ENCODE measurements around the gene EHF.

The EHF gene

GRCh38 chr11:34618406-34618805 is 2.5 kb upstream of the EHF start:
- no peak overlapping the region for H3K27ac ChIP-seq (ENCODE audit: low read depth, low read length)
- H3K4me3 ChIP-seq (ENCODE audit: low read length): no peak overlapping the region
- no peaks in the 10 kb centered on the region for H3K4me1 ChIP-seq (ENCODE audit: control insufficient read depth, insufficient read depth, low read length)

GRCh38 chr11:34619062-34619516 is 1.8 kb upstream of the EHF start:
- Histone ChIP-seq H3K4me3 (ENCODE audit: low read length) (no peak overlapping the region), H3K4me1 (ENCODE audit: control insufficient read depth, insufficient read depth, low read length) (no peaks in the 10 kb centered on the region), H3K9ac (ENCODE audit: low read length) (no peak overlapping the region), H3K27me3 (ENCODE audit: control insufficient read depth, insufficient read depth, low read length) (no peaks in the 10 kb centered on the region), H3K27ac (ENCODE audit: low read depth, low read length) (no peak overlapping the region), H3K36me3 (ENCODE audit: control insufficient read depth, insufficient read depth, low read length) (no peaks in the 10 kb centered on the region)

More at GRCh38 chr11:34618406-34618805, 2.5 kb upstream of the EHF start:
- Histone ChIP-seq H3K9ac (ENCODE audit: low read length) (no peak overlapping the region), H3K36me3 (ENCODE audit: control insufficient read depth, insufficient read depth, low read length) (no peaks in the 10 kb centered on the region), H3K27me3 (ENCODE audit: control insufficient read depth, insufficient read depth, low read length) (no peaks in the 10 kb centered on the region)

GRCh38 chr11:34620202-34620601 is 691 bp upstream of the EHF start:
- H3K4me3 ChIP-seq (ENCODE audit: low read length): peak overlapping the region; percentile 19
- no peak overlapping the region for H3K9ac ChIP-seq (ENCODE audit: low read length)
- no peaks in the 10 kb centered on the region for H3K36me3 ChIP-seq (ENCODE audit: control insufficient read depth, insufficient read depth, low read length)
- no peak overlapping the region for H3K27ac ChIP-seq (ENCODE audit: low read depth, low read length)
- no peaks in the 10 kb centered on the region for H3K4me1 ChIP-seq (ENCODE audit: control insufficient read depth, insufficient read depth, low read length)
- H3K27me3 ChIP-seq (ENCODE audit: control insufficient read depth, insufficient read depth, low read length): no peaks in the 10 kb centered on the region

- Histone ChIP-seq H3K4me3 (ENCODE audit: low read length) (peak overlapping the region; percentile 58), H3K27ac (ENCODE audit: low read depth, low read length) (no peak overlapping the region), H3K4me1 (ENCODE audit: control insufficient read depth, insufficient read depth, low read length) (no peaks in the 10 kb centered on the region), H3K36me3 (ENCODE audit: control insufficient read depth, insufficient read depth, low read length) (no peaks in the 10 kb centered on the region), H3K9ac (ENCODE audit: low read length) (peak overlapping the region; percentile 38), H3K27me3 (ENCODE audit: control insufficient read depth, insufficient read depth, low read length) (no peaks in the 10 kb centered on the region)
Measured at GRCh38 chr11:34621876-34622275, 983 bp downstream of the EHF start.

GRCh38 chr11:34623463-34623862 is 2.6 kb downstream of the EHF start:
- Histone ChIP-seq H3K9ac (ENCODE audit: low read length) (no peak overlapping the region), H3K36me3 (ENCODE audit: control insufficient read depth, insufficient read depth, low read length) (no peaks in the 10 kb centered on the region), H3K4me1 (ENCODE audit: control insufficient read depth, insufficient read depth, low read length) (no peaks in the 10 kb centered on the region), H3K4me3 (ENCODE audit: low read length) (peak overlapping the region; percentile 58), H3K27ac (ENCODE audit: low read depth, low read length) (no peak overlapping the region), H3K27me3 (ENCODE audit: control insufficient read depth, insufficient read depth, low read length) (no peaks in the 10 kb centered on the region)

GRCh38 chr11:34624069-34624468 is 3.2 kb downstream of the EHF start:
- H3K4me3 ChIP-seq (ENCODE audit: low read length): peak overlapping the region; percentile 25
- H3K4me1 ChIP-seq (ENCODE audit: control insufficient read depth, insufficient read depth, low read length): no peaks in the 10 kb centered on the region
- no peaks in the 10 kb centered on the region for H3K27me3 ChIP-seq (ENCODE audit: control insufficient read depth, insufficient read depth, low read length)
- H3K36me3 ChIP-seq (ENCODE audit: control insufficient read depth, insufficient read depth, low read length): no peaks in the 10 kb centered on the region
- no peak overlapping the region for H3K9ac ChIP-seq (ENCODE audit: low read length)
- H3K27ac ChIP-seq (ENCODE audit: low read depth, low read length): no peak overlapping the region

- H3K4me3 ChIP-seq (ENCODE audit: low read length): peak overlapping the region; percentile 14
- H3K4me1 ChIP-seq (ENCODE audit: control insufficient read depth, insufficient read depth, low read length): no peaks in the 10 kb centered on the region
- H3K27me3 ChIP-seq (ENCODE audit: control insufficient read depth, insufficient read depth, low read length): no peaks in the 10 kb centered on the region
Measured at GRCh38 chr11:34625576-34625975, 4.7 kb downstream of the EHF start.

GRCh38 chr11:34626393-34626792 is 5.5 kb downstream of the EHF start:
- no peaks in the 10 kb centered on the region for H3K4me1 ChIP-seq (ENCODE audit: control insufficient read depth, insufficient read depth, low read length)
- no peaks in the 10 kb centered on the region for H3K36me3 ChIP-seq (ENCODE audit: control insufficient read depth, insufficient read depth, low read length)
- H3K27me3 ChIP-seq (ENCODE audit: control insufficient read depth, insufficient read depth, low read length): no peaks in the 10 kb centered on the region
- no peak overlapping the region for H3K4me3 ChIP-seq (ENCODE audit: low read length)
- H3K9ac ChIP-seq (ENCODE audit: low read length): no peak overlapping the region
- no peak overlapping the region for H3K27ac ChIP-seq (ENCODE audit: low read depth, low read length)

More at GRCh38 chr11:34625576-34625975, 4.7 kb downstream of the EHF start:
- no peaks in the 10 kb centered on the region for H3K36me3 ChIP-seq (ENCODE audit: control insufficient read depth, insufficient read depth, low read length)
- H3K9ac ChIP-seq (ENCODE audit: low read length): no peak overlapping the region
- no peak overlapping the region for H3K27ac ChIP-seq (ENCODE audit: low read depth, low read length)

- Histone ChIP-seq H3K4me1 (ENCODE audit: control insufficient read depth, insufficient read depth, low read length) (no peaks in the 10 kb centered on the region), H3K36me3 (ENCODE audit: control insufficient read depth, insufficient read depth, low read length) (no peaks in the 10 kb centered on the region), H3K4me3 (ENCODE audit: low read length) (no peak overlapping the region), H3K9ac (ENCODE audit: low read length) (no peak overlapping the region), H3K27ac (ENCODE audit: low read depth, low read length) (no peak overlapping the region), H3K27me3 (ENCODE audit: control insufficient read depth, insufficient read depth, low read length) (no peaks in the 10 kb centered on the region)
Measured at GRCh38 chr11:34627197-34627596, 6.3 kb downstream of the EHF start.

GRCh38 chr11:34629711-34630110 is 8.8 kb downstream of the EHF start:
- Histone ChIP-seq H3K4me3 (ENCODE audit: low read length) (no peak overlapping the region), H3K36me3 (ENCODE audit: control insufficient read depth, insufficient read depth, low read length) (no peaks in the 10 kb centered on the region), H3K4me1 (ENCODE audit: control insufficient read depth, insufficient read depth, low read length) (no peaks in the 10 kb centered on the region), H3K27me3 (ENCODE audit: control insufficient read depth, insufficient read depth, low read length) (no peaks in the 10 kb centered on the region), H3K27ac (ENCODE audit: low read depth, low read length) (no peak overlapping the region), H3K9ac (ENCODE audit: low read length) (no peak overlapping the region)

- Histone ChIP-seq H3K27me3 (ENCODE audit: control insufficient read depth, insufficient read depth, low read length) (no peaks in the 10 kb centered on the region), H3K4me1 (ENCODE audit: control insufficient read depth, insufficient read depth, low read length) (no peaks in the 10 kb centered on the region), H3K36me3 (ENCODE audit: control insufficient read depth, insufficient read depth, low read length) (no peaks in the 10 kb centered on the region), H3K9ac (ENCODE audit: low read length) (no peak overlapping the region), H3K4me3 (ENCODE audit: low read length) (no peak overlapping the region), H3K27ac (ENCODE audit: low read depth, low read length) (no peak overlapping the region)
Measured at GRCh38 chr11:34630544-34630943, 9.7 kb downstream of the EHF start.

- Histone ChIP-seq H3K4me1 (ENCODE audit: control insufficient read depth, insufficient read depth, low read length) (no peaks in the 10 kb centered on the region), H3K4me3 (ENCODE audit: low read length) (no peak overlapping the region), H3K27me3 (ENCODE audit: control insufficient read depth, insufficient read depth, low read length) (no peaks in the 10 kb centered on the region), H3K9ac (ENCODE audit: low read length) (no peak overlapping the region), H3K27ac (ENCODE audit: low read depth, low read length) (no peak overlapping the region), H3K36me3 (ENCODE audit: control insufficient read depth, insufficient read depth, low read length) (no peaks in the 10 kb centered on the region)
Measured at GRCh38 chr11:34631297-34631696, 10.4 kb downstream of the EHF start.

- H3K9ac ChIP-seq (ENCODE audit: low read length): no peak overlapping the region
- H3K36me3 ChIP-seq (ENCODE audit: control insufficient read depth, insufficient read depth, low read length): no peaks in the 10 kb centered on the region
- no peak overlapping the region for H3K4me3 ChIP-seq (ENCODE audit: low read length)
- H3K27me3 ChIP-seq (ENCODE audit: control insufficient read depth, insufficient read depth, low read length): no peaks in the 10 kb centered on the region
- H3K4me1 ChIP-seq (ENCODE audit: control insufficient read depth, insufficient read depth, low read length): no peaks in the 10 kb centered on the region
- no peak overlapping the region for H3K27ac ChIP-seq (ENCODE audit: low read depth, low read length)
Measured at GRCh38 chr11:34631737-34632104, 10.8 kb downstream of the EHF start.
